Glutamatergic neuron (in vitro differentiated cells): ENCODE data around the gene EFNA5. TPM values are rescaled to one million over a fixed set of nuclear protein-coding genes. Genes with fewer than 3 reads are reported as not detected.
A peak's percentile ranks its signal among the peaks of the same experiment; 100 is the strongest.

ENCODE experiments used
- DNase-seq: peaks from one replicate; pipeline ENCODE4 v3.0.0; 2022
- H3K27ac Mint-ChIP-seq: one replicate; pipeline ENCODE4 v1.8.0; 2020; ENCODE audit warnings: mild to moderate bottlenecking, mixed read lengths, inconsistent platforms; ENCODE audit not compliant: unreplicated experiment
- H3K27me3 Mint-ChIP-seq: one replicate; pipeline ENCODE4 v1.8.0; 2020; ENCODE audit warnings: mild to moderate bottlenecking, moderate library complexity, mixed read lengths, inconsistent platforms; ENCODE audit not compliant: unreplicated experiment
- H3K36me3 Mint-ChIP-seq: one replicate; pipeline ENCODE4 v1.8.0; 2020; ENCODE audit warnings: mild to moderate bottlenecking, mixed read lengths, inconsistent platforms; ENCODE audit not compliant: unreplicated experiment
- H3K4me1 Mint-ChIP-seq: one replicate; pipeline ENCODE4 v1.8.0; 2020; ENCODE audit warnings: mild to moderate bottlenecking, low read depth, mixed read lengths, inconsistent platforms; ENCODE audit not compliant: unreplicated experiment
- H3K4me3 Mint-ChIP-seq: one replicate; pipeline ENCODE4 v1.8.0; 2020; ENCODE audit warnings: mild to moderate bottlenecking, mixed read lengths, inconsistent platforms; ENCODE audit not compliant: unreplicated experiment
- H3K9me3 Mint-ChIP-seq: one replicate; pipeline ENCODE4 v1.8.0; 2020; ENCODE audit warnings: mild to moderate bottlenecking, moderate library complexity, mixed read lengths, inconsistent platforms; ENCODE audit not compliant: unreplicated experiment
- CTCF ChIP-seq: fragments of 200-600 bp; sonication (generic); IDR thresholded peaks from one replicate; pipeline ENCODE4 v1.5.0; 2021; ENCODE audit not compliant: partially characterized antibody, unreplicated experiment
- total RNA-seq: library from RNA; stranded (reverse); fragmentation: NEBNext Ultra II Directional; extraction: Animal tissue kit (Norgen Biotek cat#: 25700); gene quantifications from one replicate; pipeline ENCODE4 v1.2.1, GENCODE V29; 2021; ENCODE audit not compliant: unreplicated experiment

Gene EFNA5
- total RNA-seq, 1 donor from 2014 or later, result 158 TPM

GRCh38 chr5:107538331-107538730 lies 132.4 kb downstream of the EFNA5 start:
- no peaks in the 10 kb centered on the region for H3K36me3 Mint-ChIP-seq
- no peak overlapping the region for H3K4me3 Mint-ChIP-seq
- TF ChIP-seq CTCF, result no peak
- H3K27me3 Mint-ChIP-seq, result no peaks in the 10 kb centered on the region
- no peak for DNase-seq
- peaks cover 59% of the 10 kb centered on the region for H3K4me1 Mint-ChIP-seq
- peaks cover 8% of the 10 kb centered on the region for H3K9me3 Mint-ChIP-seq
- H3K27ac Mint-ChIP-seq, result peak overlapping the region; percentile 38

GRCh38 chr5:107535849-107536248 lies 134.9 kb downstream of the EFNA5 start:
- Mint-ChIP-seq H3K27me3 (no peaks in the 10 kb centered on the region), H3K9me3 (peaks cover 13% of the 10 kb centered on the region), H3K4me3 (no peak overlapping the region), H3K4me1 (peaks cover 66% of the 10 kb centered on the region), H3K27ac (no peak overlapping the region), H3K36me3 (no peaks in the 10 kb centered on the region)
- no peak for TF ChIP-seq CTCF
- no peak for DNase-seq

GRCh38 chr5:107533910-107534876 lies 136.5 kb downstream of the EFNA5 start:
- peaks cover 13% of the 10 kb centered on the region for H3K9me3 Mint-ChIP-seq
- no peak for TF ChIP-seq CTCF
- no peak for DNase-seq
- H3K4me3 Mint-ChIP-seq, result peak overlapping the region; percentile 72
- no peaks in the 10 kb centered on the region for H3K36me3 Mint-ChIP-seq
- no peaks in the 10 kb centered on the region for H3K27me3 Mint-ChIP-seq
- peak overlapping the region; percentile 39 for H3K27ac Mint-ChIP-seq
- peaks cover 65% of the 10 kb centered on the region for H3K4me1 Mint-ChIP-seq

- Mint-ChIP-seq H3K36me3 (no peaks in the 10 kb centered on the region), H3K4me1 (peaks cover 56% of the 10 kb centered on the region), H3K4me3 (peak overlapping the region; percentile 37)
These were observed 137.8 kb downstream of the EFNA5 start for GRCh38 chr5:107532916-107533315.

More at GRCh38 chr5:107532916-107533315, 137.8 kb downstream of the EFNA5 start:
- no peak for DNase-seq
- H3K27me3 Mint-ChIP-seq, result no peaks in the 10 kb centered on the region
- H3K9me3 Mint-ChIP-seq, result peaks cover 12% of the 10 kb centered on the region
- no peak for TF ChIP-seq CTCF
- peak overlapping the region; percentile 79 for H3K27ac Mint-ChIP-seq
